A172 (cell line): Measurements from ENCODE around the gene IGLON5. TPM values are rescaled to one million over a fixed set of nuclear protein-coding genes. Genes with fewer than 3 reads are reported as not detected.

Source experiments
- total RNA-seq: library from RNA; depleted of rRNA; stranded (reverse); fragments of >200 nt; shearing (Covaris generic); gene quantifications from 2 replicates; pipeline ENCODE4 v1.2.3, GENCODE V29; 2014; rRNA removed

Gene IGLON5
- total RNA-seq, 1 experiment from 2014 or later, result not detected

Other genes starting within 250 kb of the IGLON5 start
- not detected in 2 replicates for gene KLK13, start 246.6 kb upstream of the IGLON5 start, total RNA-seq
- gene KLK14, start 228.8 kb upstream of the IGLON5 start, total RNA-seq, result not detected in 2 replicates
- gene CTU1, start 203.2 kb upstream of the IGLON5 start, total RNA-seq, result 4.3 and 8.6 TPM in 2 replicates
- 0.43 TPM in 1 of 2 replicates, not detected in the other for gene SIGLEC9, start 186.7 kb upstream of the IGLON5 start, total RNA-seq
- gene SIGLEC7, start 169.3 kb upstream of the IGLON5 start, total RNA-seq, result not detected in 2 replicates
- 1.2 and 3.1 TPM in 2 replicates for gene CD33, start 86.6 kb upstream of the IGLON5 start, total RNA-seq
- not detected in 2 replicates for gene SIGLECL1, start 60.6 kb upstream of the IGLON5 start, total RNA-seq
- gene VSIG10L, start 30.5 kb downstream of the IGLON5 start, total RNA-seq, result 0.31 and 0.79 TPM in 2 replicates
- gene ETFB, start 54.7 kb downstream of the IGLON5 start, total RNA-seq, result 48.5 and 50.3 TPM in 2 replicates
- gene CLDND2, start 57.4 kb downstream of the IGLON5 start, total RNA-seq, result not detected in 2 replicates
- gene NKG7, start 61.0 kb downstream of the IGLON5 start, total RNA-seq, result not detected in 2 replicates
- gene LIM2, start 76.3 kb downstream of the IGLON5 start, total RNA-seq, result not detected in 2 replicates
- not detected in 2 replicates for gene C19orf84, start 78.9 kb downstream of the IGLON5 start, total RNA-seq
- not detected in 2 replicates for gene SIGLEC10, start 106.0 kb downstream of the IGLON5 start, total RNA-seq
- not detected in 2 replicates for gene SIGLEC8, start 146.8 kb downstream of the IGLON5 start, total RNA-seq
- gene CEACAM18, start 166.9 kb downstream of the IGLON5 start, total RNA-seq, result not detected in 2 replicates
- gene SIGLEC12, start 190.2 kb downstream of the IGLON5 start, total RNA-seq, result not detected in 2 replicates
- gene SIGLEC6, start 220.0 kb downstream of the IGLON5 start, total RNA-seq, result not detected in 2 replicates